HG03097 (cell line): ENCODE measurements around the gene NTRK1.

Experiments
- ATAC-seq: cut with Tn5 transposase; IDR thresholded peaks from one replicate; pipeline ENCODE4 v1.9.1; 2021; ENCODE audit not compliant: unreplicated experiment, low FRiP score

NTRK1 gene

DNA sequence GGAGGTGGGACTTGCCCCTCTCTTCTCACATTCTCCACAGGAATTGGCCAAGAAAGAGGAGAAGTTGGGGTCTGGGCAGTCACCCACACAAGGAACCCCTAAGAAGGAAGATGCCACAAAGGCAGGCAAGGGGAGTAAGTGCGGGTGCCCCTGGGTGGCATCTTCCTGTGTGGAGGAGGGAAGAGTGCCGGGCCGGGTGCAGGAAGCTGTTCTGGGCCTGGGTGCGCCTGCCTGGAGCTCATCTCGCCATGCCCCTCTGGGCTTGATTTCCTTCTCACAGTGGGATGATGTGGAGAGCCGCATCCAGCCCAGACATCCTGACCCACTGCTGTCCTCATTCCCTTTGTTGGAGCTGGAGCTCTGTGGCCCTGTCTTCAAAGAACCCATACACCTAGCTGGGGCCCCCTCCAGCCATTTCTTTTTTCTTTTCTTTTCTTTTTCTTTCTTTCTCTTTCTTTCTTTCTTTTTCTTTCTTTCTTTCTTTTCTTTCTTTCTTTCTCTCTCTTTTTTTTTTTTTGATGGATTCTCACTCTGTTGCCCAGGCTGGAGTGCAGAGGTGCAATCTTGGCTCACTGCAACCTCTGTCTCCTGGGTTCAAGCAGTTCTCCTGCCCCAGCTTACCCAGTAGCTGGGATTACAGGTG lies 69.1 kb downstream of the NTRK1 start:
- no peak for ATAC-seq

DNA sequence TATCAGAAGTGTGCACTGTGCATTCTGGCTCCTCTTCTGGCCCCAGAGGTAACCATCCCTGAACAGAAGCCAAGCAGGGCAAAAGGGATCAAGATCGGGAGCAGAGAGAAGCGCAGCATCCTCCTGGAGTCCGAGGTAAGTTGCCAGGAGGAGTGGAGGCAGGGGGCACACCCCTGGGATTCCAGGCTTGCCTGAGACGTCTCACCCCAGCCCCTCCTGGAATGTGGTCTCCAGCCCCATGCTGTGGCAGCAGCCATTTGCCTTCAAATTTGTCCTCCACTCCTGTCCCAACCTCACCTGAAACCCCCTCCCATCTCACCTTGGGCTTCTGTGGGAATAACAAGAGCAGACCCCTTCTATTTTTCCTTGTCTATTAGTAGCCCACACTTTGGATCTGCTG lies 69.8 kb downstream of the NTRK1 start:
- no peak for ATAC-seq
